T-cell (primary cell): ENCODE measurements around the gene RFLNA. TPM values are rescaled to one million over a fixed set of nuclear protein-coding genes. Genes with fewer than 3 reads are reported as not detected.
A peak's percentile ranks its signal among the peaks of the same experiment; 100 is the strongest.

ENCODE experiments used
- ATAC-seq, 4 experiments: fragments of 200-7000 bp in 3 of 4; fragments of 150-1000 bp in 1 of 4; cut with Tn5 transposase; replicated peaks in 1 of 4; 1 replicate in 3 of 4; 2 replicates in 1 of 4; pipeline ENCODE4 v1.10.0; 2021; ENCODE audit warnings: moderate library complexity in 3 of 4, mild to moderate bottlenecking in 2 of 4, moderate number of reproducible peaks in 1 of 4
- CTCF ChIA-PET, 2 donors: fragments of 300-600 bp; sonication (Branson Sonifier 250); formaldehyde crosslinking; loops; one replicate each; lab custom pipeline; 2022; ENCODE audit warnings: antibody characterized with exemption in 2 of 2; lab: Charles Lee
- POLR2A ChIA-PET, 2 donors: fragments of 300-600 bp; sonication (Branson Sonifier 250); formaldehyde crosslinking; loops; one replicate each; lab custom pipeline; 2022; ENCODE audit warnings: antibody characterized with exemption in 2 of 2; lab: Charles Lee
- DNase-seq, 35 experiments: peaks; one replicate each; pipeline versions ENCODE4 v3.0.0 to v3.0.0-alpha.2; 2013 to 2023
- H3K27ac ChIP-seq: one replicate; pipeline ENCODE4 v1.5.1; 2013; ENCODE audit warnings: low read length
- H3K27me3 ChIP-seq, 2 experiments: replicated peaks in 1 of 2; 1 replicate in 1 of 2; 2 replicates in 1 of 2; pipeline versions ENCODE4 v1.6.1 to v1.7.0; 2013; ENCODE audit warnings: low read length in 1 of 2, mixed read lengths in 1 of 2; ENCODE audit not compliant: control insufficient read depth in 2 of 2, insufficient read depth in 2 of 2; ENCODE audit errors: extremely low read depth in 1 of 2
- H3K36me3 ChIP-seq, 2 donors: 1 replicate in 1 of 2; 2 replicates in 1 of 2; pipeline versions ENCODE4 v1.6.1 to v1.7.0; 2013; ENCODE audit warnings: low read length in 1 of 2; ENCODE audit not compliant: control insufficient read depth in 2 of 2, insufficient read depth in 1 of 2; ENCODE audit errors: extremely low read depth in 1 of 2
- H3K4me1 ChIP-seq, 2 experiments: 1 replicate in 1 of 2; 2 replicates in 1 of 2; pipeline versions ENCODE4 v1.6.1 to v1.7.0; 2013; ENCODE audit warnings: low read length in 2 of 2, mixed read lengths in 1 of 2; ENCODE audit not compliant: insufficient read depth in 2 of 2, control insufficient read depth in 1 of 2; ENCODE audit errors: extremely low read depth in 1 of 2
- H3K4me3 ChIP-seq, 2 donors: 1 replicate in 1 of 2; 2 replicates in 1 of 2; pipeline versions ENCODE4 v1.5.1 to v1.7.0; 2013; ENCODE audit warnings: mild to moderate bottlenecking in 2 of 2, low read length in 1 of 2, moderate library complexity in 1 of 2; ENCODE audit not compliant: control insufficient read depth in 1 of 2; ENCODE audit errors: extremely low read depth in 1 of 2
- H3K9me3 ChIP-seq: 2 replicates; pipeline ENCODE4 v1.7.0; 2013
- H3K27ac Mint-ChIP-seq, 2 donors: one replicate each; pipeline ENCODE4 v1.8.0; 2020 to 2021; ENCODE audit warnings: mild to moderate bottlenecking in 2 of 2, mixed read lengths in 2 of 2
- H3K27me3 Mint-ChIP-seq, 2 donors: one replicate each; pipeline ENCODE4 v1.8.0; 2021 to 2022; ENCODE audit warnings: mixed read lengths in 2 of 2
- H3K36me3 Mint-ChIP-seq: one replicate; pipeline ENCODE4 v1.8.0; 2021; ENCODE audit warnings: mixed read lengths
- H3K4me1 Mint-ChIP-seq, 3 donors: one replicate each; pipeline ENCODE4 v1.8.0; 2020 to 2022; ENCODE audit warnings: mixed read lengths in 3 of 3, mild to moderate bottlenecking in 1 of 3
- H3K4me3 Mint-ChIP-seq, 3 donors: one replicate each; pipeline ENCODE4 v1.8.0; 2020 to 2022; ENCODE audit warnings: mild to moderate bottlenecking in 3 of 3, mixed read lengths in 3 of 3, moderate library complexity in 3 of 3
- H3K9me3 Mint-ChIP-seq, 3 donors: one replicate each; pipeline ENCODE4 v1.8.0; 2020 to 2022; ENCODE audit warnings: mixed read lengths in 3 of 3
- WGBS: methylation state at CpG from one replicate; pipeline ENCODE4 v1.1.5; 2013; ENCODE audit warnings: missing lambda C conversion rate; ENCODE audit not compliant: insufficient coverage; 5-methylcytosine and 5-hydroxymethylcytosine counted together
- total RNA-seq, 35 experiments: library from RNA in 6 of 35; stranded (reverse) in 6 of 35; fragments of 120-200 nt in 1 of 35; gene quantifications; one replicate each; pipeline versions ENCODE4 v1.2.1 to v1.2.4 and lab custom pipeline; 2013 to 2026

The RFLNA gene
- total RNA-seq, 5 donors from 2014 or later (not counting 1 experiment from before 2014, with no cell fraction given), result not detected

GRCh38 chr12:124316257-124316900 is 21.5 kb downstream of the RFLNA start:
- DNase-seq, result no peak
- ChIA-PET CTCF (interaction anchor here in 1 of 2 donors (0.6 kb wide), 1 partner anchor 84 kb away, joined by 4 read pairs; no protein-coding TSS in a partner anchor), POLR2A (interaction anchor here in 1 of 2 donors (0.6 kb wide), 1 partner anchor 26 kb away, joined by 3 read pairs; no protein-coding TSS in a partner anchor)
- no peak for ATAC-seq
- H3K36me3 Mint-ChIP-seq, result no peaks in the 10 kb centered on the region
- Histone ChIP-seq H3K9me3 (no peaks in the 10 kb centered on the region), H3K27me3 (no peaks in the 10 kb centered on the region), H3K36me3 (no peaks in the 10 kb centered on the region), H3K27ac (no peak overlapping the region), H3K4me3 (no peak overlapping the region), H3K4me1 (no peaks in the 10 kb centered on the region)
- no peaks in the 10 kb centered on the region for H3K27me3 Mint-ChIP-seq
- H3K9me3 Mint-ChIP-seq, result no peaks in the 10 kb centered on the region
- no peaks in the 10 kb centered on the region for H3K4me1 Mint-ChIP-seq
- no peak overlapping the region for H3K27ac Mint-ChIP-seq
- 78% methylated on average over 11 of the region's 12 CpGs for WGBS
- no peak overlapping the region for H3K4me3 Mint-ChIP-seq

GRCh38 chr12:124317400-124317799 is 22.5 kb downstream of the RFLNA start:
- no peaks in the 10 kb centered on the region for H3K27me3 ChIP-seq
- CTCF ChIA-PET, result interaction anchor here in 1 of 2 donors (0.6 kb wide), 1 partner anchor 83 kb away, joined by 4 read pairs; no protein-coding TSS in a partner anchor
- Mint-ChIP-seq H3K9me3 (no peaks in the 10 kb centered on the region), H3K4me3 (no peak overlapping the region), H3K27me3 (no peaks in the 10 kb centered on the region), H3K36me3 (no peaks in the 10 kb centered on the region), H3K4me1 (no peaks in the 10 kb centered on the region), H3K27ac (no peak overlapping the region)
- no peaks in the 10 kb centered on the region for H3K9me3 ChIP-seq
- ATAC-seq (no peak), DNase-seq (no peak)
- H3K36me3 ChIP-seq, result no peaks in the 10 kb centered on the region
- H3K4me1 ChIP-seq, result no peaks in the 10 kb centered on the region
- WGBS, result 88% methylated on average over 12 of the region's 12 CpGs
- POLR2A ChIA-PET, result no interaction called here
- no peak overlapping the region for H3K4me3 ChIP-seq
- H3K27ac ChIP-seq, result no peak overlapping the region

GRCh38 chr12:124318278-124319020 is 23.6 kb downstream of the RFLNA start:
- peaks cover under 1% of the 10 kb centered on the region for H3K36me3 Mint-ChIP-seq
- ChIA-PET POLR2A (no interaction called here), CTCF (no interaction called here)
- ATAC-seq (no peak), DNase-seq (no peak)
- no peaks in the 10 kb centered on the region for H3K27me3 ChIP-seq
- H3K4me3 ChIP-seq, result no peak overlapping the region
- no peak overlapping the region for H3K27ac ChIP-seq
- peaks cover 0 to under 1% (median 0%) of the 10 kb centered on the region in 3 donors for H3K9me3 Mint-ChIP-seq
- WGBS, result 85% methylated on average over 25 of the region's 25 CpGs
- no peaks in the 10 kb centered on the region for H3K27me3 Mint-ChIP-seq
- peaks cover 1% of the 10 kb centered on the region for H3K9me3 ChIP-seq
- H3K27ac Mint-ChIP-seq, result no peak overlapping the region
- H3K4me3 Mint-ChIP-seq, result no peak overlapping the region
- no peaks in the 10 kb centered on the region for H3K4me1 Mint-ChIP-seq
- H3K36me3 ChIP-seq, result peaks cover 0 to under 1% of the 10 kb centered on the region in 2 donors
- H3K4me1 ChIP-seq, result no peaks in the 10 kb centered on the region

- Histone ChIP-seq H3K4me3 (no peak overlapping the region), H3K9me3 (peaks cover 7% of the 10 kb centered on the region), H3K27ac (no peak overlapping the region), H3K36me3 (peaks cover 7 to 10% of the 10 kb centered on the region in 2 donors), H3K4me1 (no peaks in the 10 kb centered on the region), H3K27me3 (no peaks in the 10 kb centered on the region)
- Mint-ChIP-seq H3K4me1 (no peaks in the 10 kb centered on the region), H3K27ac (no peak overlapping the region), H3K9me3 (peaks cover 0 to 11% (median 10%) of the 10 kb centered on the region in 3 donors), H3K36me3 (peaks cover 11% of the 10 kb centered on the region), H3K27me3 (no peaks in the 10 kb centered on the region), H3K4me3 (no peak overlapping the region)
- 83% methylated on average over 9 of the region's 11 CpGs for WGBS
- ChIA-PET POLR2A (no interaction called here), CTCF (no interaction called here)
- no peak for ATAC-seq
- no peak for DNase-seq
Observed at GRCh38 chr12:124319368-124320050, 24.6 kb downstream of the RFLNA start.

GRCh38 chr12:124321040-124321481 is 26.2 kb downstream of the RFLNA start:
- no peak overlapping the region for H3K27ac Mint-ChIP-seq
- CTCF ChIA-PET, result no interaction called here
- peak; percentile 74 to 77 (median 75) for ATAC-seq
- no peak overlapping the region for H3K27ac ChIP-seq
- H3K4me3 ChIP-seq, result no peak overlapping the region
- peaks cover 7% of the 10 kb centered on the region for H3K9me3 ChIP-seq
- H3K36me3 Mint-ChIP-seq, result peaks cover 19% of the 10 kb centered on the region
- H3K36me3 ChIP-seq, result peaks cover 11 to 25% of the 10 kb centered on the region in 2 donors
- WGBS, result 19% methylated on average over 4 of the region's 6 CpGs
- H3K9me3 Mint-ChIP-seq, result peaks cover 0 to 13% (median 10%) of the 10 kb centered on the region in 3 donors
- H3K4me1 Mint-ChIP-seq, result no peaks in the 10 kb centered on the region
- DNase-seq, result peak in 33 of 35 experiments; percentile 12 to 63 (median 43)
- no peaks in the 10 kb centered on the region for H3K27me3 Mint-ChIP-seq
- POLR2A ChIA-PET, result interaction anchor here in 1 of 2 donors (0.6 kb wide), 1 partner anchor 64 kb away, joined by 3 read pairs; no protein-coding TSS in a partner anchor
- no peaks in the 10 kb centered on the region for H3K4me1 ChIP-seq
- H3K4me3 Mint-ChIP-seq, result no peak overlapping the region
- H3K27me3 ChIP-seq, result no peaks in the 10 kb centered on the region
